ENCODE data around the gene MMP2.

Gene MMP2

GRCh38 chr16:55466209-55466608, 12.8 kb upstream of the MMP2 start:
- POLR2A ChIA-PET = no interaction called here
- no peak for DNase-seq (ENCODE audit: low read depth, low spot score)
- CTCF ChIA-PET = interaction anchor here (0.8 to 18.5 kb wide), 25 partner anchors 10 to 853 kb away, joined by 3 to 919 read pairs (median 16); partner anchors contain the start of gene CAPNS2
- H3K4me3 ChIP-seq (ENCODE audit: low read depth, low read length) = no peak overlapping the region
- no peak for TF ChIP-seq CTCF (IDR thresholded peaks at IDR 0.05; ENCODE audit: insufficient read depth, low read length, missing control alignments)

- H3K4me3 ChIP-seq (ENCODE audit: low read depth, low read length) = no peak overlapping the region
- DNase-seq (ENCODE audit: low read depth, low spot score) = no peak
- no peak for TF ChIP-seq CTCF (IDR thresholded peaks at IDR 0.05; ENCODE audit: insufficient read depth, low read length, missing control alignments)
- ChIA-PET POLR2A (no interaction called here), CTCF (interaction anchor here (1.0 to 18.5 kb wide), 9 partner anchors 12 to 237 kb away, joined by 3 to 919 read pairs (median 14); no protein-coding TSS in a partner anchor)
Observed at GRCh38 chr16:55467898-55468297, 11.1 kb upstream of the MMP2 start.

GRCh38 chr16:55468352-55468990, 10.5 kb upstream of the MMP2 start:
- POLR2A ChIA-PET = no interaction called here
- no peak overlapping the region for H3K4me3 ChIP-seq (ENCODE audit: low read depth, low read length)
- DNase-seq (ENCODE audit: low read depth, low spot score) = no peak
- no peak for TF ChIP-seq CTCF (IDR thresholded peaks at IDR 0.05; ENCODE audit: insufficient read depth, low read length, missing control alignments)
- CTCF ChIA-PET = interaction anchor here (1.0 to 18.5 kb wide), 8 partner anchors 12 to 236 kb away, joined by 3 to 919 read pairs (median 9); no protein-coding TSS in a partner anchor

GRCh38 chr16:55469821-55470532, 9.0 kb upstream of the MMP2 start:
- no peak for TF ChIP-seq CTCF (IDR thresholded peaks at IDR 0.05; ENCODE audit: insufficient read depth, low read length, missing control alignments)
- no peak overlapping the region for H3K4me3 ChIP-seq (ENCODE audit: low read depth, low read length)
- CTCF ChIA-PET = interaction anchor here (0.7 to 18.5 kb wide), 11 partner anchors 10 to 886 kb away, joined by 3 to 919 read pairs (median 4); no protein-coding TSS in a partner anchor
- POLR2A ChIA-PET = no interaction called here
- DNase-seq (ENCODE audit: low read depth, low spot score) = no peak

GRCh38 chr16:55470533-55471371, 8.2 kb upstream of the MMP2 start:
- no peak for DNase-seq (ENCODE audit: low read depth, low spot score)
- TF ChIP-seq CTCF (IDR thresholded peaks at IDR 0.05; ENCODE audit: insufficient read depth, low read length, missing control alignments) = no peak
- H3K4me3 ChIP-seq (ENCODE audit: low read depth, low read length) = no peak overlapping the region
- CTCF ChIA-PET = interaction anchor here (0.7 to 18.5 kb wide), 11 partner anchors 9 to 848 kb away, joined by 3 to 919 read pairs (median 5); no protein-coding TSS in a partner anchor
- POLR2A ChIA-PET = interaction anchor here (1.0 to 1.9 kb wide), 5 partner anchors 9 to 58 kb away, joined by 3 to 16 read pairs (median 10); partner anchors contain the start of gene MMP2
